GM18907 (cell line): Measurements from ENCODE around the gene GPS1.

Source experiments
- ATAC-seq: cut with Tn5 transposase; IDR thresholded peaks from one replicate; pipeline ENCODE4 v1.9.1; 2021; ENCODE audit warnings: mild to moderate bottlenecking, moderate library complexity; ENCODE audit not compliant: unreplicated experiment

The GPS1 gene

GRCh38 chr17:82056729-82057621, 5.3 kb downstream of the GPS1 start:
- ATAC-seq = no peak

GRCh38 chr17:82058230-82058854, 6.6 kb downstream of the GPS1 start:
- ATAC-seq = no peak

- no peak for ATAC-seq
Measured at GRCh38 chr17:82058855-82059249, 7.2 kb downstream of the GPS1 start.

GRCh38 chr17:82059272-82060000, 7.7 kb downstream of the GPS1 start:
- ATAC-seq = no peak

- ATAC-seq = no peak
Measured at GRCh38 chr17:82060001-82060380, 8.3 kb downstream of the GPS1 start.

- no peak for ATAC-seq
Measured at GRCh38 chr17:82060614-82061013, 8.9 kb downstream of the GPS1 start.

- no peak for ATAC-seq
Measured at GRCh38 chr17:82061047-82061925, 9.6 kb downstream of the GPS1 start.

- ATAC-seq = no peak
Measured at GRCh38 chr17:82062076-82062983, 10.6 kb downstream of the GPS1 start.

GRCh38 chr17:82062984-82063368, 11.3 kb downstream of the GPS1 start:
- ATAC-seq = no peak

- no peak for ATAC-seq
Measured at GRCh38 chr17:82063424-82064415, 12.0 kb downstream of the GPS1 start.

- no peak for ATAC-seq
Measured at GRCh38 chr17:82064433-82065192, 12.9 kb downstream of the GPS1 start.

- peak; percentile 19 for ATAC-seq
Measured at GRCh38 chr17:82065193-82065637, 13.5 kb downstream of the GPS1 start.

GRCh38 chr17:82065638-82066303, 14.1 kb downstream of the GPS1 start, which contains the start of gene DUS1L:
Gene DUS1L (minus strand): TSS chr17:82065804. CDS start chr17:82065059, 745 bp downstream.
- ATAC-seq = peak; percentile 73

GRCh38 chr17:82070611-82071010, 18.9 kb downstream of the GPS1 start:
- ATAC-seq = no peak

GRCh38 chr17:82072827-82073226, 21.1 kb downstream of the GPS1 start:
- ATAC-seq = no peak

- no peak for ATAC-seq
Measured at GRCh38 chr17:82073446-82073845, 21.7 kb downstream of the GPS1 start.
